GM12801 (cell line): Measurements from ENCODE around the gene GABBR2.

Experiments
- CTCF ChIP-seq: IDR thresholded peaks from one replicate; pipeline ENCODE4 v1.5.1; 2011; ENCODE audit warnings: control low read depth; ENCODE audit not compliant: insufficient read length; ENCODE audit errors: extremely low read depth

GABBR2 gene

GRCh38 chr9:98477884-98478283 lies 230.9 kb downstream of the GABBR2 start:
- no peak for TF ChIP-seq CTCF

GRCh38 chr9:98472216-98472615 lies 236.5 kb downstream of the GABBR2 start:
- no peak for TF ChIP-seq CTCF

- TF ChIP-seq CTCF, result no peak
Measured at GRCh38 chr9:98471185-98471584, 237.6 kb downstream of the GABBR2 start.

GRCh38 chr9:98468567-98469239 lies 240.0 kb downstream of the GABBR2 start:
- no peak for TF ChIP-seq CTCF

- no peak for TF ChIP-seq CTCF
Measured at GRCh38 chr9:98465799-98466198, 242.9 kb downstream of the GABBR2 start.

- TF ChIP-seq CTCF, result no peak
Measured at GRCh38 chr9:98462310-98462709, 246.4 kb downstream of the GABBR2 start.

GRCh38 chr9:98460704-98461103 lies 248.0 kb downstream of the GABBR2 start:
- TF ChIP-seq CTCF, result no peak
